Panc1 (cell line): ENCODE data around the gene EARS2. TPM values are rescaled to one million over a fixed set of nuclear protein-coding genes. Genes with fewer than 3 reads are reported as not detected.
"Not testable (repeated sequence)": the region's sequence is repeated elsewhere in the genome, so short reads cannot be mapped to it uniquely, and the experiment has no call there.

Experiments used
- ATAC-seq: fragments of 200-7000 bp; cut with Tn5 transposase; 2 replicates; pipeline ENCODE4 v1.9.1; 2020; ENCODE audit warnings: mild to moderate bottlenecking, moderate library complexity
- BruUV-seq: library from RNA; stranded (reverse); fragments of 400-500 nt; replicated peaks from 2 replicates; lab custom pipeline; 2021; lab: Mats Ljungman, UMichigan
- CTCF ChIA-PET: fragments of 300-600 bp; sonication (Branson Sonifier 250); formaldehyde crosslinking; loops from one replicate; lab custom pipeline; 2022; ENCODE audit warnings: antibody characterized with exemption; lab: Charles Lee
- POLR2A ChIA-PET: fragments of 300-600 bp; sonication (Branson Sonifier 250); formaldehyde crosslinking; loops from one replicate; lab custom pipeline; 2022; ENCODE audit warnings: antibody characterized with exemption; lab: Charles Lee
- DNase-seq: peaks from one replicate; pipeline ENCODE4 v3.0.0-alpha.2; 2010; ENCODE audit warnings: low read depth, low spot score
- H3K27ac ChIP-seq: 2 replicates; pipeline ENCODE4 v1.5.1; 2011; ENCODE audit warnings: mild to moderate bottlenecking, low read length, inconsistent platforms
- H3K27me3 ChIP-seq: fragments of 200-500 bp; sonication (Bioruptor generic); 2 replicates; pipeline ENCODE4 v1.6.0; 2014; ENCODE audit warnings: low read length, inconsistent platforms; ENCODE audit not compliant: control insufficient read depth, insufficient read depth
- H3K36me3 ChIP-seq: fragments of 200-500 bp; sonication (Bioruptor generic); 2 replicates; pipeline ENCODE4 v1.5.1; 2014; ENCODE audit warnings: inconsistent platforms, mild to moderate bottlenecking, low read length, moderate library complexity; ENCODE audit not compliant: control insufficient read depth, insufficient read depth
- H3K4me1 ChIP-seq: 2 replicates; pipeline ENCODE4 v1.5.1; 2011; ENCODE audit warnings: inconsistent platforms, mild to moderate bottlenecking, low read length, moderate library complexity; ENCODE audit not compliant: control insufficient read depth, insufficient read depth
- H3K4me3 ChIP-seq, 2 experiments: 2 replicates each; pipeline ENCODE4 v1.5.1; 2011 to 2012; ENCODE audit warnings: low read depth in 2 of 2, low read length in 2 of 2, mild to moderate bottlenecking in 2 of 2, inconsistent platforms in 1 of 2, moderate library complexity in 1 of 2
- H3K9me3 ChIP-seq: fragments of 200-500 bp; sonication (Bioruptor generic); 2 replicates; pipeline ENCODE4 v1.5.1; 2014; ENCODE audit warnings: low read depth, mild to moderate bottlenecking, inconsistent platforms, low read length, moderate library complexity; ENCODE audit not compliant: control insufficient read depth, insufficient read depth
- POLR2AphosphoS5 ChIP-seq: IDR thresholded peaks from 2 replicates; pipeline ENCODE4 v1.6.1; 2012; ENCODE audit warnings: mild to moderate bottlenecking, low read depth, low read length, moderate library complexity
- REST ChIP-seq, 2 experiments: IDR thresholded peaks; 2 replicates each; pipeline ENCODE4 v1.6.1; 2011 to 2012; ENCODE audit warnings: low read depth in 2 of 2, control low read depth in 1 of 2, low read length in 1 of 2, mild to moderate bottlenecking in 1 of 2, moderate library complexity in 1 of 2; ENCODE audit not compliant: insufficient read depth in 1 of 2
- SIN3A ChIP-seq: IDR thresholded peaks from 2 replicates; pipeline ENCODE4 v1.6.1; 2012; ENCODE audit warnings: low read depth, mild to moderate bottlenecking, low read length, moderate library complexity, borderline replicate concordance; ENCODE audit not compliant: insufficient read depth
- TCF7L2 ChIP-seq: IDR thresholded peaks from 2 replicates; pipeline ENCODE4 v1.6.1; 2011; ENCODE audit warnings: mild to moderate bottlenecking, low read depth, low read length, inconsistent platforms
- in situ Hi-C: cut with HindIII; loops from 2 replicates; pipeline ENCODE4 v1.10.0; 2016; ENCODE audit warnings: low sequenced_read_pairs, low pct_unique_long_range_greater_than_20kb
- intact Hi-C: fragments of 100-400 bp; cut with micrococcal nuclease; formaldehyde crosslinking; loops from one replicate; pipeline ENCODE4 v1.10.0; 2022; ENCODE audit not compliant: unreplicated experiment
- total RNA-seq: library from RNA; stranded (reverse); gene quantifications from one replicate; pipeline ENCODE4 v1.2.1, GENCODE V29; 2021; ENCODE audit not compliant: unreplicated experiment
- TF ChIP-seq, protein P1 (sequence below): fragments of 450-650 bp; IDR thresholded peaks from 2 replicates; pipeline ENCODE4 v1.5.1; 2017; ENCODE audit warnings: mild to moderate bottlenecking

Gene EARS2
- total RNA-seq, 1 experiment from 2014 or later, result 31.3 TPM

- Histone ChIP-seq H3K36me3 (peaks cover 19% of the 10 kb centered on the region), H3K4me3 (no peak overlapping the region), H3K27me3 (no peaks in the 10 kb centered on the region), H3K4me1 (no peaks in the 10 kb centered on the region), H3K27ac (no peak overlapping the region), H3K9me3 (no peaks in the 10 kb centered on the region)
- no peak for ATAC-seq
- TF ChIP-seq, protein P1, sequence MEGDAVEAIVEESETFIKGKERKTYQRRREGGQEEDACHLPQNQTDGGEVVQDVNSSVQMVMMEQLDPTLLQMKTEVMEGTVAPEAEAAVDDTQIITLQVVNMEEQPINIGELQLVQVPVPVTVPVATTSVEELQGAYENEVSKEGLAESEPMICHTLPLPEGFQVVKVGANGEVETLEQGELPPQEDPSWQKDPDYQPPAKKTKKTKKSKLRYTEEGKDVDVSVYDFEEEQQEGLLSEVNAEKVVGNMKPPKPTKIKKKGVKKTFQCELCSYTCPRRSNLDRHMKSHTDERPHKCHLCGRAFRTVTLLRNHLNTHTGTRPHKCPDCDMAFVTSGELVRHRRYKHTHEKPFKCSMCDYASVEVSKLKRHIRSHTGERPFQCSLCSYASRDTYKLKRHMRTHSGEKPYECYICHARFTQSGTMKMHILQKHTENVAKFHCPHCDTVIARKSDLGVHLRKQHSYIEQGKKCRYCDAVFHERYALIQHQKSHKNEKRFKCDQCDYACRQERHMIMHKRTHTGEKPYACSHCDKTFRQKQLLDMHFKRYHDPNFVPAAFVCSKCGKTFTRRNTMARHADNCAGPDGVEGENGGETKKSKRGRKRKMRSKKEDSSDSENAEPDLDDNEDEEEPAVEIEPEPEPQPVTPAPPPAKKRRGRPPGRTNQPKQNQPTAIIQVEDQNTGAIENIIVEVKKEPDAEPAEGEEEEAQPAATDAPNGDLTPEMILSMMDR, result no peak
- TF ChIP-seq REST (IDR thresholded peaks at IDR 0.05; ENCODE audit: insufficient read depth in 1 of 2, low read depth in 2 of 2, low read length in 1 of 2) (no peak), TCF7L2 (no peak), SIN3A (no peak), POLR2AphosphoS5 (no peak)
- ChIA-PET CTCF (no interaction called here), POLR2A (no interaction called here)
- intact Hi-C loops, result no loop called here
- in situ Hi-C loops, result no loop called here
- DNase-seq, result no peak
- no TSS peak for BruUV-seq
Observed at GRCh38 chr16:23544436-23544835, 12.7 kb downstream of the EARS2 start.

DNA sequence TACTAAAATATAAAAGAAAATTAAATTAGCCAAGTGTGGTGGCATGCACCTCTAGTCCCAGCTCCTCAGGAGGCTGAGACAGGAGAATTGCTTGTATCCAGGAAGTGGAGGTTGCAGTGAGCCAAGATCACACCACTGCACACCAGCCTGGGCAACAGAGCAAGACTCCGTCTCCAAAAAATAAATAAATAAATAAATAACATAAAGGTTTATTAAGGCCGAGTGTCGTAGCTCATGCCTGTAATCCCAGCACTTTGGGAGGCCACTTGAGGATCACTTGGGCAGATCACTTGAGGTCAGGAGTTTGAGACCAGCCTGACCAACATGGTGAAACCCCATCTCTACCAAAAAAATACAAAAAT lies 16.4 kb downstream of the EARS2 start:
- H3K36me3 ChIP-seq, H3K4me3 ChIP-seq, H3K27me3 ChIP-seq, H3K27ac ChIP-seq, in situ Hi-C loops, DNase-seq, intact Hi-C loops, H3K9me3 ChIP-seq, POLR2A ChIA-PET, H3K4me1 ChIP-seq, ATAC-seq, BruUV-seq: not testable (repeated sequence)
- CTCF ChIA-PET, result interaction anchor here (0.6 kb wide), 1 partner anchor 17 kb away, joined by 3 read pairs; the partner anchor contains the start of gene UBFD1

- Histone ChIP-seq H3K27ac (no peak overlapping the region), H3K9me3 (no peaks in the 10 kb centered on the region), H3K27me3 (no peaks in the 10 kb centered on the region), H3K4me3 (no peak overlapping the region), H3K36me3 (peaks cover 9% of the 10 kb centered on the region), H3K4me1 (no peaks in the 10 kb centered on the region)
- intact Hi-C loops, result no loop called here
- CTCF ChIA-PET, result interaction anchor here (0.6 kb wide), 1 partner anchor 17 kb away, joined by 3 read pairs; the partner anchor contains the start of gene UBFD1
- POLR2A ChIA-PET, result no interaction called here
- in situ Hi-C loops, result no loop called here
- no TSS peak for BruUV-seq
- ATAC-seq (no peak), DNase-seq (peak; percentile 30)
- TF ChIP-seq REST (IDR thresholded peaks at IDR 0.05; ENCODE audit: insufficient read depth in 1 of 2, low read depth in 2 of 2, low read length in 1 of 2), result no peak
- no peak for TF ChIP-seq SIN3A
- TF ChIP-seq, protein P1, result no peak
- TF ChIP-seq POLR2AphosphoS5, result no peak
- no peak for TF ChIP-seq TCF7L2
Observed at GRCh38 chr16:23539984-23540816, 16.9 kb downstream of the EARS2 start.
